ENCODE measurements around the gene BLM. TPM values are rescaled to one million over a fixed set of nuclear protein-coding genes. Genes with fewer than 3 reads are reported as not detected.

The BLM gene
- total and polyA plus RNA-seq, 2 of the 8 experiments (the other 6 are each of a cell fraction or from before 2014, with no cell fraction given) = 15.2 to 46.7 TPM

DNA sequence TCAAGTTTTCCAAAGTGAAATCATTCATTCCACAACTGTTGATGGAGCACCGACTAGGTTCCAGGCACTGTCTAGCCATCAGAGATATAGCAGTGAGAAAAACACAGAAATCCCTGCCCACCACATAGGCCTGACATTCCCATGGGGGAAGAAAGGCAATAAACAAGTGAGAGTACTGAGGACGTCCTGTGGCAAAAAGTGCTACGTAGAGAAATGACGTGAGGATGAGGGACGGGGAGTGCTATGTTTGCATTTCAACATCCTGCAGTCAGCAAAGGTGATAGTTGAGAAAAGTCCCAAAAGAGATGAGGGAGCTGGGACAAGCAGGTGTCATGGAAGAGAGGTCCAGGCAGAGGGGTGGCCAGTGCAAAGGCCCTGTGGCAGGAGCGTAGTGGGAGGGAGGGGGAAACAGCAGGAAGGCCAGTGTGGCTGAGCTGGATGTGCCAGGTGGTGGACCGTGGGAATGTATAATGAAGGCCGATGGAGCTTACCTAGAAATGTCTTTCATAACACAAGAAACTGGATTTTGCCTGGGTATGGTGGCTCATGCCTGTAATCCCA lies 140.8 kb downstream of the BLM start:
- POLR2A ChIA-PET (ENCODE audit: partially characterized antibody) = interaction anchor here (0.7 to 2.2 kb wide), 4 partner anchors 14 to 26 kb away, joined by 3 to 7 read pairs (median 4); no protein-coding TSS in a partner anchor
- WGBS, 2 experiments (ENCODE audit: extremely low coverage in 1 of 2, insufficient coverage in 1 of 2, insufficient read length in 1 of 2, insufficient replicate concordance in 2 of 2, low coverage in 1 of 2, low lambda C conversion rate in 2 of 2, missing lambda C conversion rate in 1 of 2) = 90% methylated on average over 8 of the region's 8 CpGs; no CpG with 5 or more reads in 1 of the 2 experiments
- H3K4me1 ChIP-seq (replicated peaks in 1 of 4; ENCODE audit: control insufficient read depth in 3 of 4, insufficient read depth in 4 of 4, low read length in 3 of 4) = peaks cover 0 to 8% (median 5%) of the 10 kb centered on the region in 4 experiments; a peak in 6 of 7 replicates

More for the DNA sequence above, 140.8 kb downstream of the BLM start:
- Histone ChIP-seq H3K4ac (replicated peaks; ENCODE audit: insufficient read length, low read depth, low read length) (no peak overlapping the region), H3K79me1 (ENCODE audit: low read depth, low read length) (no peaks in the 10 kb centered on the region), H2AFZ (ENCODE audit: low read length) (no peak overlapping the region), H3K14ac (ENCODE audit: insufficient read length) (no peak overlapping the region), H3K4me3 (ENCODE audit: extremely low read depth in 1 of 4, insufficient read depth in 2 of 4, low read depth in 3 of 4, low read length in 4 of 4) (no peak overlapping the region), H3K27me3 (replicated peaks in 1 of 4; ENCODE audit: control insufficient read depth in 3 of 4, extremely low read depth in 1 of 4, insufficient read depth in 3 of 4, low read length in 3 of 4) (no peaks in the 10 kb centered on the region), H3K4me2 (ENCODE audit: insufficient read depth in 1 of 2, low read depth in 2 of 2, low read length in 2 of 2) (no peak overlapping the region), H4K91ac (replicated peaks; ENCODE audit: insufficient read length, low read length) (no peak overlapping the region), H4K8ac (ENCODE audit: extremely low read depth, insufficient read depth, low read length) (no peak overlapping the region), H3K9me3 (ENCODE audit: insufficient read depth in 2 of 2, low read depth in 1 of 2, low read length in 1 of 2) (no peaks in the 10 kb centered on the region), H2BK5ac (ENCODE audit: low read depth, low read length) (no peak overlapping the region), H3K56ac (replicated peaks; ENCODE audit: insufficient read length, low read depth, low read length) (no peak overlapping the region), H3K18ac (ENCODE audit: extremely low read depth, low read length) (no peak overlapping the region), H3K9ac (replicated peaks in 1 of 4; ENCODE audit: extremely low read depth in 1 of 4, low read depth in 3 of 4, low read length in 3 of 4) (no peak overlapping the region), H3K27ac (ENCODE audit: low read depth, low read length) (no peak overlapping the region), H2BK12ac (ENCODE audit: low read depth, low read length) (no peak overlapping the region), H2BK20ac (ENCODE audit: low read length) (no peak overlapping the region), H2BK15ac (ENCODE audit: low read length) (peak overlapping the region; percentile 65; the same call in 1 of the 2 replicates), H2AK5ac (ENCODE audit: low read depth, low read length) (no peak overlapping the region; the same call in 1 of the 2 replicates), H3K36me3 (ENCODE audit: control insufficient read depth in 2 of 4, insufficient read depth in 4 of 4, low read length in 3 of 4) (no peaks in the 10 kb centered on the region), H4K5ac (ENCODE audit: insufficient read length, low read depth, low read length) (no peak overlapping the region), H3K23me2 (ENCODE audit: low read depth, low read length) (peaks cover 1% of the 10 kb centered on the region; the same call in 1 of the 2 replicates), H4K20me1 (replicated peaks in 1 of 2; ENCODE audit: control insufficient read depth in 1 of 2, insufficient read depth in 2 of 2, low read length in 2 of 2) (no peaks in the 10 kb centered on the region), H3K79me2 (ENCODE audit: control insufficient read depth in 1 of 2, insufficient read depth in 2 of 2, low read length in 2 of 2) (no peaks in the 10 kb centered on the region), H2BK120ac (replicated peaks; ENCODE audit: low read depth, low read length) (no peak overlapping the region), H3K23ac (ENCODE audit: insufficient read length) (no peak overlapping the region)
- CTCF ChIA-PET (ENCODE audit: partially characterized antibody) = interaction anchor here (1.0 to 2.0 kb wide), 4 partner anchors 28 to 99 kb away, joined by 3 to 6 read pairs (median 5); no protein-coding TSS in a partner anchor
- FAIRE-seq (no peak), DNase-seq (ENCODE audit: low read depth in 1 of 2, low spot score in 2 of 2) (no peak)
- no peak for TF ChIP-seq NRF1 (IDR thresholded peaks at IDR 0.05; ENCODE audit: low read depth, low read length)
- TF ChIP-seq KDM1A (IDR thresholded peaks at IDR 0.05; ENCODE audit: borderline replicate concordance, low read length) = 0 out of 2 replicates have a peak, but pooled peaks have one; percentile 42
- TF ChIP-seq GTF2F1 (IDR thresholded peaks at IDR 0.05; ENCODE audit: borderline replicate concordance, low read depth, low read length) = no peak
- TF ChIP-seq RAD21 (IDR thresholded peaks at IDR 0.05 in 1 of 2, conservative IDR thresholded peaks at IDR 0.05 in 1 of 2; ENCODE audit: low read depth in 2 of 2, low read length in 2 of 2) = no peak
- TF ChIP-seq, protein P1, sequence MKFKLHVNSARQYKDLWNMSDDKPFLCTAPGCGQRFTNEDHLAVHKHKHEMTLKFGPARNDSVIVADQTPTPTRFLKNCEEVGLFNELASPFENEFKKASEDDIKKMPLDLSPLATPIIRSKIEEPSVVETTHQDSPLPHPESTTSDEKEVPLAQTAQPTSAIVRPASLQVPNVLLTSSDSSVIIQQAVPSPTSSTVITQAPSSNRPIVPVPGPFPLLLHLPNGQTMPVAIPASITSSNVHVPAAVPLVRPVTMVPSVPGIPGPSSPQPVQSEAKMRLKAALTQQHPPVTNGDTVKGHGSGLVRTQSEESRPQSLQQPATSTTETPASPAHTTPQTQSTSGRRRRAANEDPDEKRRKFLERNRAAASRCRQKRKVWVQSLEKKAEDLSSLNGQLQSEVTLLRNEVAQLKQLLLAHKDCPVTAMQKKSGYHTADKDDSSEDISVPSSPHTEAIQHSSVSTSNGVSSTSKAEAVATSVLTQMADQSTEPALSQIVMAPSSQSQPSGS (IDR thresholded peaks at IDR 0.05; ENCODE audit: low read length) = no peak
- no peak for TF ChIP-seq CBX8 (IDR thresholded peaks at IDR 0.05; ENCODE audit: borderline replicate concordance, low read depth, low read length)

All from H1 (cell line).